Stimulated activated CD4-positive, alpha-beta T cell treated with anti-CD3 and anti-CD28 coated beads, Interleukin-1b, Interleukin-23, amount 100 ng/mL, for 1 hour (primary cell): ENCODE data around the gene PLEKHA1.

Experiments
- DNase-seq, 2 donors: peaks; one replicate each; pipeline ENCODE4 v3.0.0-alpha.2; 2020; ENCODE audit warnings: low read depth in 2 of 2

The PLEKHA1 gene

DNA sequence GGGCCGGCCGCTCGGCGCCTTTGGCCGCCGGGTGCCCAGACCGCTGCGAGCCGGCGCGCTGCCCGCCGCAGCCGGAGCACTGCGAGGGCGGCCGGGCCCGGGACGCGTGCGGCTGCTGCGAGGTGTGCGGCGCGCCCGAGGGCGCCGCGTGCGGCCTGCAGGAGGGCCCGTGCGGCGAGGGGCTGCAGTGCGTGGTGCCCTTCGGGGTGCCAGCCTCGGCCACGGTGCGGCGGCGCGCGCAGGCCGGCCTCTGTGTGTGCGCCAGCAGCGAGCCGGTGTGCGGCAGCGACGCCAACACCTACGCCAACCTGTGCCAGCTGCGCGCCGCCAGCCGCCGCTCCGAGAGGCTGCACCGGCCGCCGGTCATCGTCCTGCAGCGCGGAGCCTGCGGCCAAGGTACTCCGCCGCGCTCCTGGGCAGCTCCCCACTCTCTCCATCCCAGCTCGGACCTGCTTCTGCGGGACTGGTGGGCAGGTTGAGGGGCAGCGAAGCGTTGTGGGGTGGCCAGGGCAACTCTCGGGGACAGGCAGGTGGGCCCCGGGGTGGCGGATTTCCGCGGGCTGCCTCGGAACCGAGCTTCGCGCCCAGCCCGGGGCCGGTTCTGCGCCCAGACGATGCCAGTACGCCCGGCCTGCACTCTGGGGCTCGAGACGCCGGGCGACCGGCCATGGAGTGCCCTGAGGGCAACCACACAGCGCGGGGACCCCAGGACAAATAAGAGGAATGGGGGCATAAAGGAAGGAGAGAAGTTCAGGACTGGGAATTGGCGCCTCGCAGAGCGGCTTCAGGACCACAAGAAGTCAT is 87.4 kb downstream of the PLEKHA1 start:
- DNase-seq, result no peak

DNA sequence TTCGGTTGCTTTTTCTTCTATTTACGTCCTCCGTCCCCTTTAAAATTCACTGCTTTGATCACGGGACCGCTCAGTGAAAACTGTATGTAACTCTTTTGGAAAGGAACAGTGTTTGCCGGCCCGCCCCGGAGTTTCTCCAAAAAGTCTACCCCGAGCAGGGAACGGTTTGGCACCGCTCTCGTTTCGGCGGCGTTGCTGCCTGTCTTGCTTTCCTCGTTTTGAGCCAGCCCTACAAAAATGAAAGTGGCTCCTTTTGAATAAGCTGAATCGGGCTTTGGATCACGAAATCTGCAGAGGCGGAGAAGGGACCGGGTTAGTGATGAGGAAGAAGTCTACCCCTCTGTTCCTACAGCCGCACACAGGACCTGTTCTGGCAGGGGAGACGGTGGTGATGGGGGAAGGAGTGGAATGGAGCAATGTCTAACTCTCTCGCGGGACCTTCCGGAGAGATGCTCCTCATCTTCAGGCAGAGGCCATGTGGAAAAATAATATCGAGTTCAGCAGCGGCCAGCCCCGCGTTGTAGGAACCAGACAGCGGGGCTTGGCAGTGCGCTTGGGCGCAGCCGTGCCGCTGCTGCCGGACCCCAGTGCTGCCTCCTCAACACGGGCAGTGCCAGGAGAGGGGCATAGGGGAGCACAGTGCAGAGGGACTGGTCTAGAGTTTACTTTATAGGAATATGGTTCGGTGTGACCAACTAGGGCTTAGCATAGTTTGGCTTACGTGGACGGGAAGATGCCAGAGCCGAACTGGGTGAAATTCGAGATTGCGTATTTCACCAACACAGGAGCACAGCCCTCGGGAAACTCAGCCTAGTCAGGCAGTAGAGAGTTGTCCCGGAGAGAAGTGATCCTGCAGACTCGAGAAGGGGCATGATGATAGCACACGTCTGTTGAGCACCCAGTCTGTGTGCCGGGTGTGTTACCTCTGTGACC is 88.3 kb downstream of the PLEKHA1 start:
- no peak for DNase-seq

DNA sequence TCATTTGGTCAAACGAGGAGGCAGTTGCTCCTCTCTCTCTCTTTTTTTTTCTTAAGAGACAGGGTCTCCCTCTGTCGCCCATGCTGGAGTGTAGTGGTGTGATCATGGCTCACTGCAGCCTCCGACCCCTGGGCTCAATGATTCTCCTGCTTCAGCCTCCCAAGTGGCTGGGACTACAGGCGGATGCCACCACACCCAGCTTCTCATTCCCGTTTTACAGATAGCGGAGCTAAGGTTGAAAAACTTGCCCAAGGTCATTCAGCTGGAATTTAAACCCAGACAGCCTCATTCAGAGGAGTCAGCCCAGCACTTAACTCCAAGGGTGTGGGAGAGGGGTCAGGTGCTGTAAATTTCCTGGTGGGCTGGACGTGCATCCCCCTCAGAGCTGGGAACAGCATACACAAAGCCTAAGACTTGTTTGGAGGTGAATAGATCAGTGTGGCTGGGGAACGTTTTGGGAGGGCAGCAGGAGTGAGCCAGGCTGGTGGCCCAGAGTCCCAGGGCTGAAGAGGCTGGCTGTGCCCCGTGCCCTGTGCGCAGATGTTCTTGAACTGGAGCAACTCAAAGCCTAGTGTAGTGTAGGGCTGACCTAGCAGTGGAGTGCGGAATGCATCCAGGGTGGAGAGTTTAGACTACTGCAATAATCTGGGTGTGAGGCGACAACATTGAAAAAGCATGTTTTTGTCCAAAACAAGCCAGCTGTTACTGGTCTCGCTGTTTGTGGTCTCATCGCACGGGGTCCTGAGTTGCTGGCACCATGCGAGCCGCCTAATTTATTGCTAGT is 89.2 kb downstream of the PLEKHA1 start:
- no peak for DNase-seq

DNA sequence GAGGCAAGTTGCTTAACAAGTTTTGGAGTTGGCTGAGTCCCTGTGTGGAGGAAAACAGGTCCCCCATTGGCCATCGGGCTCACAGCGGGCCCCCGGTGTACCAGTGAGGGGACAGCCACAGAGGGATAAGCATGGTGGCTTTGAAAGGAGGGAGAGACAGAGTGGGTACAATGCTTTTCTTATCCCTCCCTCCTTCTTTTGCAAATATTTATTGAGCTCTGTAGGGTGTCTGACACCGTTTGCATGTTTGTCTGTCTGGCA is 89.7 kb downstream of the PLEKHA1 start:
- DNase-seq, result no peak

DNA sequence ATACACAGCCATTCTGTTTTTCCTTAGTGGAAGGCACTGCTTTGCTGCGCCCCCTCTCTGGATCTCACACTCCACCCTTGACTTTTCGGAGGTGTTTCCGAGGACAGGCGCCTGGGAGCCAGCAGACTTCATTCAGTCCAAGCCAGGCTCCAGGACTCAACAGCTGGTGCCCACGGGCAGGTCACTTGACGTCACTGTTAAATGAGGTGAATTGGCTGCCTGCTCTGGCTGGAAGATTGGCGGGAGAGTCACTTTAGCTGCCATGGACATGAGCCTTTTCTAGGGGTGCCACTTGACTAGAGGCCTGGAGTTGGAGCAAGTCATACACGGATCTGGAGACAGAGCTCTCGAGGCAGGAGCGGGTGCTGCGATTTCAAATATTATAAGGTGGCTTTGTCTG is 90.1 kb downstream of the PLEKHA1 start:
- no peak for DNase-seq

DNA sequence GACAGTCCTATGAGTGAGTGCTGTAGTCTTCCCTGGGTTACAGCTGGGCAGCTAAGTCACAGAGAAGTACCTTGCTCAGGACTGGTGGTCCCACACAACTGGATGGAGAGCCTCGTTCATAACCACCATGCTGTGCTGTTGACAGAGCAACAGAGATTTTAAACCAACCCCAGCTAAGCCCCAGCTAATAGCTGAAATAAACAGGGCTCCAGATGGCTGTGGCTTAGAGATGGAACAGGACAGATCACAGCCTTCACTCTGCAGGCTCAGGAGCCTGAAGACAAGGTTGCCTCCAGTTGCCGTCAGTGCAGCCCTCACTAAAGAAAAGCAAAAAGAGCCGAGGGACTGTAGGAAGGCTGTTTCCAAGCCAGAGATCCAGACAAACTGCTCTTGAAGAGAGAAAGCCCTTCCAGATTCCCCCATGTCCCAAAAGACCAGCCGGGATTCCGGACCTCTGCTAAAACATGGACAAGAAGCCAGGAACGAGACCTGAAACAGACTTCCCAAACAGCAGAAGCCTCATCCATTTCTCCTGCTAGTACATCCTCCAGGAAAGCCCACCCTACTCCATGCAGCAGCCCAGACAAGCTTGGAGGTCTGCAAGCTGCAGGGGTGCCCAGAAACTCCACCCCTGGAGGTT is 91.0 kb downstream of the PLEKHA1 start:
- no peak for DNase-seq

DNA sequence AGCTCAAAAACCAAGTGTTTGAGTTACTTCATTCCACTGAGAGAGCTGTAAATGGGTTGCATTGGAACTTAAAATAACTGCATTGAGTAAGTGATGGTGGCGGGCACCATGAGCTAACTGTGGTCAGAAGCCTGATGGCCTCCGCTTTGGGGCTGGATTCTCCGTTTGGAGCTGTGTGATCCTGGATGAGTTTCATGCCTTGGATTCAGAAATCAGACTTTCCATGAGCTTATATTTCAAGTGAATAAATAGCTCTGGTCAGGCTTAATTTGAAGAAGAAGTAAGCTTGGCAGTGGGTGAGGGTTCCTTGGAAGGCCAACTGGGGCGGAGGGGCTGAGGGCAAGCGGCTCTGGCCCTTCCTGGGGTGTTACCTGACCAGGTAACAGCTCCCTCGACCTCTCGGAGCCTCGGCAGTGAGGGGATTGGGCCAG is 92.5 kb downstream of the PLEKHA1 start:
- no peak for DNase-seq

DNA sequence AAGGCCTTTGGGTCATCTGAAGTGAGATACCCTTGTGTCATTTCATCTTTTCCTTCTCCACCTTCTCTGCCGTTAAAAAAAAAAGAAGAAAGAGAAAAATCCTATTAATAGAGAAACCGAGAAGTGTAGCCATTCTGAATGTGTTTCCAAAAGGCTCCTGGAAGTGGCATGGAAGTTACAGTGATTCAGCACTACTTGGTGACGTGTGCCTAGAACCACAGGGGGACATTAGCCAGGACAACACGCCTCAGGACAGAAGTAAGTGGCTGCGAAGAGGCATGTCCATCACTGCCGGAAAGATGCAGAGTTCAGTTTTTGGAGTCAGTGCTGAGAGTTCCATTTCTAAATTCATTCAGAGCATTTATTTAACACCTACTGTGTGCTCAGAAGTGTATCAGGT is 93.2 kb downstream of the PLEKHA1 start:
- DNase-seq, result no peak

DNA sequence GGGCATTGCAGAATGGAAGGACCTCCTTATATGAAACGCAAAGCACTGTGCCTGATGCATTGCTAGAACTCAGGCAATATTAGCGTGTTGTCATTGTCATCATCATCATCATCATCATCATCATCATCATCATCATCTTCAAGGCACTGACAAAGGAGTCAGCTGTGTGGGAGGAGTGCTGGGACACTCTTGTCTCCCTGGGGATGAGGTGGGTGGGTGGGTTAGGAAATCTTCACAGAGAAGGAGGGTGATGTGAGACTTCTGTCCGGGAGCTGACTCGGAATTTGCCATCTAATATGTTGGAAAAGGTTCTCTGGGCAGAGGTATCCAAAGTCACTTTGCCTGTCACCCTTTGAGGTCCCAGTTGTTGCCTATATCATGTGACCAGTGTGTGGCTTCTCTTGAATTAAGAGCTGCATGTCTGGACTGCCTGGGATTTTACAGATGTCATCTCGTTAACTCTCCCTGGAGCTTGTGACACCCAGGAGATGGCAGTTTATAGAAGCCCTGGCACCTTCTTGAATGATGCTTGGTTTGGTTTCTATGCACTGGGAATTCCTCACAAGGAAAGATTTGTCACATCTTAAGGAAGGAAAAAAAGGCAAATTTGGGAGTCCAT is 93.9 kb downstream of the PLEKHA1 start:
- DNase-seq, result no peak

DNA sequence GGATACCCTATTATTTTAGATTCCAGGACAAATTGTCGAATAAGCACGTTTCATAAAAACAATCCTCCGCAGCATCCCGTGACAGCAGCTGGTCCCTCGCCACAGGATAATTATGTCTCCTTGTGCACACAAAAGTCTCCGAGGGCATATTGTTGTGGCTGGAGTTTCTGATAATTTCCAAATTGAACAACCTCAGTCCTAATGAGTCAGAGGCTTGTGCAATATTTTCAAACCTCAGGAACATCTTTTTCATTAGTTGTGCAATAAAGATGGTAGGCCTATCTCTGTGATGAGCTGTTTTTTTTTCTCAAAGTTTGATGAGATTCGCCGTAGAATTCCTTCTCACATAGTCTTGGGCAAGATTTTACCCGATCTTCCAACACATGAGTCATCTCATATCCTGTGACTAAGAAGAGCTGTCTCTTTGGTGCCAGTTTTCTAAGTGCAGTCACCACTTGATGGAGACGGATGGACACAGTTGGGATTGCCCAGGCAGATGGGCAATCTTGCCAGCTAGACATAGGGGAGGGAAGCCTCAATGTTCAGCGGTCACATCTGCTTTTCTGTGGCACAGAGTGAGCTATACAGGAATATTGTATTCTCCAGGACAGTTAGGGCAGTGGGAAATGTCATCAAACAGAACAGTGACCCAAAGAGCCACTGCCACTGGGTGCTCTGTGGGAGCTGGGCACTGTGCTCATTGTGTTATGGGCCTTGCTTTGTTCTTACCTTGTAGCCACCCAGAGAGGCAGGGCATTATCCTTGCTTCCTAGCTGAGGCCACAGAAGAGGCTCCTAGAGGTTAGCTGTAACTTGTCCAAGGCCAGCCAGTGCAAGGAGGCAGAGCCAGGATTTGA is 94.6 kb downstream of the PLEKHA1 start:
- no peak for DNase-seq

DNA sequence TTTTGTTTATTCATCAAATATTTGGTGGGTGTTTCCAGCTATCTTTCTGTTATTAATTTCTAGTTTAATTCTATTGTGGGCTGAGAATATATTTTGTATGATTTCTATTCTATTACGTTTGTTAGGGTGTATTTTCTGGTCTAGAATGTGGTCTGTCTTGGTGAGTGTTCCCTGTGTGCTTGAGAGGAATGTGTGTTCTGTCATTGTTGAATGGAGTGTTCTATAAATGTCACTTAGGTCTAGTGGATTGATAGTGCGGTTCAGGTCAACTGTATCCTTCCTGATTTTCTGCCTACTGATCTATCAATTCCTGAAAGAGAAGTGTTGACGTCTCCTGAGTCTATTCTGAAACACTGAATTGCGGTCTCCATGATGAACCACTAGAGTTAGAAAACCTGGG is 95.3 kb downstream of the PLEKHA1 start:
- DNase-seq, result no peak

DNA sequence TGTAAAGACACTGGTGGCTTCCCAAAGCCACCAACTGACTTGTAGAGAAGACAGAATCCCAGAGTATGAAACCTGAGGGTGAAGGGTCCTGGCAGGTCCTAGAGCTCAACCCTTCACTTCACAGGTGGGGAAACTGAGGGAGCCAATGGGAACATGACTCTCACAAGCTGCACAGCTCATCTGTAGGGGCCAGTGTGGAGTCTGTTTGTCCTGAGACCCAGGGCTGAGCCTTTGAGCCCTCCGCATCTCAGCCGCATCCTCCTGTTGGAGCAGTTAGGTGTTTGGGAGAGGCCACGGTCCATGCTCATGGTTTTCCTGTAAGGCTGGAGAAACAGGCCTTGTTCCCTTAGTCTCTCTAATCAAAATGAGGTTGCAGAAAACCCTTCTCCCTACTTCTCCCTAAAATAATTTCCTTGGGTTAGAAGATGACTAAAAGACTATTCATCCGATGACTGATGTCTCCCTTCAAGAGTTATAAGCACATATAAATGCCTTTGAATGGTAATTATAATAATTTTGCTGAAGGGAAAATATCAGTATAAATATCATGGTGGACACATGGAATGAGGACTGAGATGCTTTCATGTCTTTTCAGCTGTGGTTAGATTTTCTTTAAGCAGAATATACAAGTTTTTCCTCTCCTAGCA is 97.1 kb downstream of the PLEKHA1 start:
- DNase-seq, result no peak

DNA sequence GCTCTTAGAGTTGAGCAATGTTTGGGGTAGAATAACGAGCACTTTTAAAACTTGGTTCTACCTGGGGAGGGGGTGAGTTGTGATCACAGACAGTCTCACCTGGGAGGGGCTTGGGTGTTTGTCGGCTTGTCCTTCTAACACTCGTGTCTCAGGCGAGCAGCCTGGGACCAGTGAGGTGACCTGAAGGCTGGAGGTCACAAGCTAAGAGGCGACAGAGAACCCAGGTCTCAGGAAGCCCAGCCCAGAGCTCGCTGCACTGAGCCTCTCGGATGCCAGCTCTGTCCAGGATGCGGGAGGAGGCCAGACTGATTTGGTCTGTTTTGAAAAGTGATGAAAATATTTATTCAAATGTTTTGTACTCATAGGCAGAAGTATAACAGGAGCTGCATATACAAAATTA is 98.6 kb downstream of the PLEKHA1 start:
- no peak for DNase-seq

DNA sequence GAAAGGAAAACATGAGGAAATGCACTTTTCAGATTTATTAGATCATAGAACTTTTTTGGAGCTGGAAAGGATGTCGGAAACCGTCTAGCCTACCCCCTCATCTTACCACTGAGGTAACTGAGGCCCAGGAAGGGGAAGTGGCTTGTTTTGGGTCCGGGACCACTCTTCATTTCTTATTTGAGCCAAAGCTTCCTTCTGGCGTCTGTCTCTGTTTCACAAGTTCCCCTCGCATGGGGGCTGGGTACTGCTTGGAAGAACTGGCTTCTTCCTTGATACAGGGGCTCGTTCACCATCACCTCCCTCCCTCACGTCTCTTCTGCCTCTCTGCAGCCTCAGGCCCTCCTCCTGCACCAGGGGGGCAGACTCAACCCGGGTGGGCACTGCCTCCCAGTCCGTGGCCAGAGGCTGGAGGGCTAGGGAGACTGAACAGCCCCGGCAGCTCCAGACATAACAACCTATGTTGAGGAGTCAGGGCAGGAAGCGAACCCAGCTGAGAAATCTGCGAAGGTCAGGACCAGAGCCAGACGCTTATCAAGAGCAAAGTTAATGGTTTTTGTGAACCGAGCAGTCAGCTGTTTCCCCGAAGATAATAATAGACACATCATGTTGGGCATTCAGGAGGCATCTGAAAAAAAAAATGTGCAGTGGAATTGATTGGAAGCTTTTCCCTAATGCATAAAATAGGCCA is 99.8 kb downstream of the PLEKHA1 start:
- DNase-seq, result no peak

DNA sequence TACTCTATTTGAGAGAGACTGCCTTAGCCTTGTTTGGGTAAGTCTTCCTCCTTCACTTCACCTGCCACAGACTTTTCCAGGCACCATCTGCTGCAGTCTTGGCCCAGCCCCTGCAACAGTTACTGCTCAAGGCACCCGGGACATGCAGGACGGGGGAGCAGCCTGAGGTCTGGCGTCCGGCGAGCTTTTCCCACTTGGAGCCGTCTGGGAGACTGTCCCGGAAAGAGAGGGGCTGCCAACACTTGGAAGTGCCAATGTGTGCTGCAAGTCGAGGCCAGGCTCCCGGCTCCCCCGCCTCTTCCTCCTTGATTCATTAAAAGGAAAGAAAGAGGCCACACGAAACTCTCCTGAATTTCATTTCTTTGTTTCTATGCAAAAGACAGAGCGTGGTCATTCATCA is 100.6 kb downstream of the PLEKHA1 start:
- no peak for DNase-seq

DNA sequence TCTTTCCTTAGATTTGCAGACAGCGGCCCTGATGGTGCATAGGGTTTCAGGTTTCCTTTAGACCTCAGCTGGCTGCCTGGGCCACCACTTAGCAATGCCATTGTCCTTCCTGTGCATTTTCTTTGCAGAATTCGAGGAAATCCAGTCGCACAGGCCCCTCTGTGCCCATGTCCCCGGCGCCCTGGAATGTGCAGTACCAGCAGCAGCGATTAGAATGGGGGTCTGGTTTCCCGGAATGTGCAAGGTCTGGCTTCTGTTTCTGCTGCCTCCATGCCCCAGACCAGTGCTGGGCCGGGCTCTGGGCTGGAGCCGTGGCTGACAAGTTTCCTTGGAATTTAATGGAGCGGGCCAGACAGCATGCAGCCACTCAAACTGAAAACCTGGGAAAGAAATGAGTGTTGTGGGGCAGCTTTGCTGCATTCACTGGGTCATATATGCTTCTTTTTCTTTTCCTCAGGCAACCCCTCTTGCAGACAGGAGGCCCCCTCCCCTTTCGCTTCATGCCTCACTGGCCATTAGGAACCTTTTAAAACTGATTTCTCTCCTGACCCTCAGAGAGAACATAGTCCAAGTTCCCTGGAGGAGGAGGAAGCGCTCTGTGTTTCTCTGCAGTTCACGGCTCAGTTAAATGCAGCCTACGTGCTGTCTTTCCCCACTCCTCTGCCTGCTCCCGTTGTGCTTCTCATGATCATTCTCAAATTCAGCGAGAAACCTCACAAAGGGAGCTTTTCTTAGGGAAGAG is 101.3 kb downstream of the PLEKHA1 start:
- no peak for DNase-seq

DNA sequence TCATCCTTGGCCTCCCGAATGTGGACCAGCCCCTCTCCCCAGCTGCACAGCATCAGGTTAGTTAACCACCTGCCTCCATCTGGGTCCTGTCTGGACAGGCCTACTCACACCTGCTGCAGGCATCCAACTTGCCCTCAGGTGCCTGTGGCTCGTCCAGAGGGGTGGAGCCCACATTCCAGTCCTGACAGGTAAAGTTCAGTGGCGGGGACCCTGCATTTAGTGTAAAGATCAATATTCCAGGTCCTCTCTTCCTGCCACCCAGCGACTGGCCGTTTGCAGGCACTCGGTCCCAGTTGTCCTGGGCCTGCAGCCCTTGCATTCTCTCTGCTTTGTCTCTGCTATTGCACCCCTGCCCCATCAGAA is 101.8 kb downstream of the PLEKHA1 start:
- no peak for DNase-seq

DNA sequence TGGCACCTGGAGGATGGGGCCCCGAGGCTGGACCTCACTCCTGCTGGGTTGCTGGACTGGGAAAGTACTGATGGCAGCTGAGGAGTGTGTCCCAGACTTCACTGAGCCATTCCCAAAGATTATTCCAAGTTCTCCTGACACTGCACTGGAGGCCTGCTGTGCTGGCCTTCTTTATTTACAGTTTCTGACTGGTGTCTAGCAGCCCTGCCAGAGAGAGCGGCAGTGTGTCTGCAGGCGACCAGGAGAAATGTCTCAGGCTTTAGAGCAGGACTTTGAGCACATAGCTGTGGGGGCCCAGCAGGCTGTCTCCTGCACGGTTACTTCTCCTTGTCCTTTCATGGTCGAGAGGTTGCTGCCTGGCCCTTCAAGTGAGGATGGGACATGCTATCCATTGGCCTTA is 102.9 kb downstream of the PLEKHA1 start:
- no peak for DNase-seq

DNA sequence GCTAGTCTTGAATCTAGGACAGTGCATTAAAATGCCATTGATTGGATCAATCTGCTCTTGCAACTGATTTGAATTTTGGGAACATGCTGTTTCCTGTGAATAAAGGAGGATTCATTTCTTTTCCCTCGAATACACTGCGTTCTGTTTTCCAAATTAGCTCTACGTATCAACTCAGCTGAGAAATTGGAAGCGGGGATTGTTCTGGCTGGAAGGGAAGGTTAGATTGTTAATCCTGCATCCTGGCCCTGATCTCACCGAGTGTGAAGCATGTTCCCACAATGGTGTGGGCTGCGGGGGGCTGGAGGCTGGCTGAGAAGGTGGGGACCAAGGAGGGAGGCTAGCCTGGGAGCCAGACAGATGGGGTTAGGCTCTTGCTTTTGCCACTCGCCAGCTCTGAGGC is 104.5 kb downstream of the PLEKHA1 start:
- no peak for DNase-seq
